HCT116 (cell line): ENCODE measurements around the gene COMMD9. TPM values are rescaled to one million over a fixed set of nuclear protein-coding genes. Genes with fewer than 3 reads are reported as not detected.

Experiments used
- ATAC-seq: fragments of 200-7000 bp; cut with Tn5 transposase; 2 replicates; pipeline ENCODE4 v1.9.1; 2020; ENCODE audit warnings: mild to moderate bottlenecking, moderate library complexity
- BruUV-seq: library from RNA; stranded (reverse); fragments of 400-500 nt; replicated peaks from 2 replicates; lab custom pipeline; 2021; lab: Mats Ljungman, UMichigan
- CTCF ChIA-PET: fragments of 300-600 bp; sonication (Branson Sonifier 250); formaldehyde crosslinking; loops from one replicate; lab custom pipeline; 2021; ENCODE audit warnings: antibody characterized with exemption; lab: Charles Lee
- POLR2A ChIA-PET: fragments of 300-600, 350-600 bp; sonication (Branson Sonifier 250); formaldehyde crosslinking; loops from one replicate; lab custom pipeline; 2021; ENCODE audit warnings: antibody characterized with exemption; lab: Charles Lee
- RAD21 ChIA-PET, 2 experiments: fragments of 300-600 bp; sonication (Branson Sonifier 250); formaldehyde crosslinking; loops; one replicate each; lab custom pipeline; 2023; ENCODE audit warnings: low total read pairs in 2 of 2; ENCODE audit not compliant: uncharacterized antibody in 2 of 2, unreplicated experiment in 2 of 2, low non-redundant PET in 1 of 2; lab: Charles Lee
- DNase-seq: peaks from one replicate; pipeline ENCODE4 v3.0.0-alpha.2; 2010; ENCODE audit warnings: low read depth, low spot score
- H2AFZ ChIP-seq: fragments of 200-600 bp; shearing (Covaris generic), sonication (generic); 2 replicates; pipeline ENCODE4 v1.6.1; 2017; ENCODE audit warnings: low read depth, mixed run types, mixed read lengths, antibody characterized with exemption, low read length; ENCODE audit not compliant: poor library complexity, severe bottlenecking
- H3K27ac ChIP-seq: 2 replicates; pipeline ENCODE4 v1.5.1; 2012; ENCODE audit warnings: low read depth, low read length
- H3K27me3 ChIP-seq: fragments of 200-600 bp; sonication (generic); 2 replicates; pipeline ENCODE4 v1.6.1; 2016; ENCODE audit warnings: mixed run types, low read length, mixed read lengths; ENCODE audit not compliant: insufficient read depth
- H3K36me3 ChIP-seq, 2 experiments: fragments of 200-500 bp in 1 of 2; fragments of 200-600 bp in 1 of 2; sonication (Bioruptor generic) in 1 of 2; sonication (generic) in 1 of 2; 2 replicates each; pipeline versions ENCODE4 v1.5.1 to v1.6.1; 2014 to 2016; ENCODE audit warnings: low read length in 2 of 2, inconsistent platforms in 1 of 2, mixed read lengths in 1 of 2, mixed run types in 1 of 2; ENCODE audit not compliant: insufficient read depth in 2 of 2, control insufficient read depth in 1 of 2
- H3K4me1 ChIP-seq, 2 experiments: fragments of 200-600 bp in 1 of 2; sonication (generic) in 1 of 2; 2 replicates each; pipeline versions ENCODE4 v1.5.1 to v1.6.1; 2012 to 2017; ENCODE audit warnings: low read length in 2 of 2, inconsistent platforms in 1 of 2, mild to moderate bottlenecking in 1 of 2, mixed read lengths in 1 of 2, mixed run types in 1 of 2, moderate library complexity in 1 of 2; ENCODE audit not compliant: insufficient read depth in 2 of 2, control insufficient read depth in 1 of 2
- H3K4me2 ChIP-seq: fragments of 200-600 bp; sonication (generic); 2 replicates; pipeline ENCODE4 v1.6.1; 2017; ENCODE audit warnings: mixed run types, low read length, mixed read lengths
- H3K4me3 ChIP-seq, 2 experiments: fragments of 200-600 bp in 1 of 2; sonication (generic) in 1 of 2; replicated peaks in 1 of 2; 2 replicates each; pipeline ENCODE4 v1.5.1; 2011 to 2016; ENCODE audit warnings: low read length in 2 of 2, control low read depth in 1 of 2, low read depth in 1 of 2, mild to moderate bottlenecking in 1 of 2, mixed read lengths in 1 of 2, mixed run types in 1 of 2
- H3K79me2 ChIP-seq: fragments of 200-600 bp; sonication (generic); 2 replicates; pipeline ENCODE4 v1.6.1; 2017; ENCODE audit warnings: mild to moderate bottlenecking, mixed run types, low read length, moderate library complexity, mixed read lengths; ENCODE audit not compliant: insufficient read depth
- H3K9ac ChIP-seq: fragments of 200-600 bp; sonication (generic); 2 replicates; pipeline ENCODE4 v1.6.1; 2016; ENCODE audit warnings: low read length, mixed read lengths
- H3K9me2 ChIP-seq: fragments of 200-600 bp; sonication (generic), shearing (Covaris generic); 2 replicates; pipeline ENCODE4 v1.6.1; 2017; ENCODE audit warnings: mixed run types, mild to moderate bottlenecking, moderate library complexity; ENCODE audit not compliant: insufficient read depth
- H3K9me3 ChIP-seq, 2 experiments: fragments of 200-500 bp in 1 of 2; fragments of 200-600 bp in 1 of 2; sonication (Bioruptor generic) in 1 of 2; sonication (generic) in 1 of 2; 2 replicates each; pipeline ENCODE4 v1.6.1; 2014 to 2017; ENCODE audit warnings: low read length in 2 of 2, mixed read lengths in 2 of 2, inconsistent platforms in 1 of 2, low read depth in 1 of 2, mild to moderate bottlenecking in 1 of 2, mixed run types in 1 of 2, moderate library complexity in 1 of 2; ENCODE audit not compliant: control insufficient read depth in 1 of 2, insufficient read depth in 1 of 2
- H4K20me1 ChIP-seq: fragments of 200-600 bp; sonication (generic), shearing (Covaris generic); 2 replicates; pipeline ENCODE4 v1.6.1; 2017; ENCODE audit warnings: mixed run types, mild to moderate bottlenecking, moderate library complexity; ENCODE audit not compliant: insufficient read depth
- CBX3 ChIP-seq: IDR thresholded peaks from 2 replicates; pipeline ENCODE4 v1.6.1; 2012; ENCODE audit warnings: low read depth
- CEBPB ChIP-seq: IDR thresholded peaks from 2 replicates; pipeline ENCODE4 v1.6.1; 2012; ENCODE audit warnings: low read depth
- EGR1 ChIP-seq: IDR thresholded peaks from 2 replicates; pipeline ENCODE4 v1.6.1; 2012; ENCODE audit warnings: low read depth
- ELF1 ChIP-seq: IDR thresholded peaks from 2 replicates; pipeline ENCODE4 v1.6.1; 2012; ENCODE audit warnings: low read depth, borderline replicate concordance
- EZH2phosphoT487 ChIP-seq: fragments of 200-600 bp; IDR thresholded peaks from 2 replicates; pipeline ENCODE4 v1.6.1; 2018; ENCODE audit warnings: antibody characterized with exemption, borderline replicate concordance
- FOSL1 ChIP-seq: IDR thresholded peaks from 2 replicates; pipeline ENCODE4 v1.6.1; 2012; ENCODE audit warnings: low read depth
- JUND ChIP-seq: IDR thresholded peaks from 2 replicates; pipeline ENCODE4 v1.6.1; 2012
- POLR2A ChIP-seq: IDR thresholded peaks from 2 replicates; pipeline ENCODE4 v1.7.0; 2011; ENCODE audit warnings: borderline replicate concordance; ENCODE audit not compliant: insufficient read depth, insufficient read length; ENCODE audit errors: extremely low read depth
- POLR2AphosphoS5 ChIP-seq: IDR thresholded peaks from 2 replicates; pipeline ENCODE4 v1.6.1; 2011; ENCODE audit warnings: mild to moderate bottlenecking, low read depth, low read length, moderate library complexity
- RAD21 ChIP-seq: IDR thresholded peaks from 2 replicates; pipeline ENCODE4 v1.6.1; 2012; ENCODE audit warnings: low read depth, mild to moderate bottlenecking
- SP1 ChIP-seq: IDR thresholded peaks from 2 replicates; pipeline ENCODE4 v1.6.1; 2012; ENCODE audit warnings: low read depth
- SRF ChIP-seq: IDR thresholded peaks from 2 replicates; pipeline ENCODE4 v1.6.1; 2012; ENCODE audit warnings: low read depth
- TCF7L2 ChIP-seq: IDR thresholded peaks from 2 replicates; pipeline ENCODE4 v1.7.0; 2011; ENCODE audit warnings: borderline replicate concordance, inconsistent platforms; ENCODE audit not compliant: insufficient read depth, insufficient read length; ENCODE audit errors: extremely low read depth
- ZNF274 ChIP-seq: fragments of 200-500 bp; sonication (Bioruptor generic); IDR thresholded peaks from 2 replicates; pipeline ENCODE4 v1.6.1; 2014; ENCODE audit warnings: mild to moderate bottlenecking, low read depth, low read length, inconsistent platforms
- intact Hi-C: fragments of 100-400 bp; cut with micrococcal nuclease; formaldehyde crosslinking; loops from 2 replicates; pipeline ENCODE4 v1.10.0; 2022
- total RNA-seq: library from RNA; stranded (reverse); gene quantifications from one replicate; pipeline ENCODE4 v1.2.1, GENCODE V29; 2021; ENCODE audit not compliant: unreplicated experiment
- TF ChIP-seq, protein P1 (sequence below): IDR thresholded peaks from 2 replicates; pipeline ENCODE4 v1.6.1; 2012
- TF ChIP-seq, protein P2 (sequence below): IDR thresholded peaks from 2 replicates; pipeline ENCODE4 v1.6.1; 2012; ENCODE audit warnings: low read depth
- TF ChIP-seq, protein P3 (sequence below): IDR thresholded peaks from 2 replicates; pipeline ENCODE4 v1.6.1; 2012
- TF ChIP-seq, protein P4 (sequence below): IDR thresholded peaks from 2 replicates; pipeline ENCODE4 v1.6.1; 2011; ENCODE audit warnings: mild to moderate bottlenecking, low read length, moderate library complexity; ENCODE audit not compliant: insufficient replicate concordance; ENCODE audit errors: extremely low read depth
- TF ChIP-seq, protein P5 (sequence below), 3 experiments: fragments of 200-600 bp in 1 of 3; sonication (generic) in 1 of 3; IDR thresholded peaks in 2 of 3; conservative IDR thresholded peaks in 1 of 3; 2 replicates each; pipeline ENCODE4 v1.5.1; 2012 to 2017; ENCODE audit warnings: low read depth in 2 of 3, low read length in 2 of 3, antibody characterized with exemption in 1 of 3, borderline replicate concordance in 1 of 3, control low read depth in 1 of 3, mild to moderate bottlenecking in 1 of 3, mixed read lengths in 1 of 3, mixed run types in 1 of 3, moderate library complexity in 1 of 3; ENCODE audit not compliant: insufficient read depth in 1 of 3

The COMMD9 gene
- total RNA-seq, 1 experiment from 2014 or later = 33.3 TPM

DNA sequence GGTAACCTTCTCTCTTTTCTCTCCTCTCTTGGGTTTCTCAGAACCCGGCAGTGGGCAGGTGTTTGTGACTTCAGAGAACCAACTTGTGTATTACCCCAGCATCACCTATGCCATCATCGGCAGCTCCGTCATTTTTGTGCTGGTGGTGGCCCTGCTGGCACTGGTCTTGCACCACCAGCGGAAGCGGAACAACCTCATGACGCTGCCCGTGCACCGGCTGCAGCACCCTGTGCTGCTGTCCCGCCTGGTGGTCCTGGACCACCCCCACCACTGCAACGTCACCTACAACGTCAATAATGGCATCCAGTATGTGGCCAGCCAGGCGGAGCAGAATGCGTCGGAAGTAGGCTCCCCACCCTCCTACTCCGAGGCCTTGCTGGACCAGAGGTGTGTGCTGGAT, 62.2 kb downstream of the COMMD9 start:
- BruUV-seq = no TSS peak
- intact Hi-C loops = no loop called here
- Histone ChIP-seq H3K4me1 (peaks cover 26 to 32% of the 10 kb centered on the region in 2 experiments), H3K79me2 (no peaks in the 10 kb centered on the region), H2AFZ (no peak overlapping the region), H4K20me1 (no peaks in the 10 kb centered on the region), H3K9me3 (no peaks in the 10 kb centered on the region), H3K36me3 (no peaks in the 10 kb centered on the region), H3K27ac (no peak overlapping the region), H3K9me2 (no peaks in the 10 kb centered on the region), H3K4me2 (no peak overlapping the region), H3K9ac (no peak overlapping the region), H3K4me3 (no peak overlapping the region), H3K27me3 (no peaks in the 10 kb centered on the region)
- ATAC-seq = no peak
- no peak for DNase-seq
- ChIA-PET RAD21 (no interaction called here), POLR2A (no interaction called here), CTCF (no interaction called here)
- TF ChIP-seq, protein P1, sequence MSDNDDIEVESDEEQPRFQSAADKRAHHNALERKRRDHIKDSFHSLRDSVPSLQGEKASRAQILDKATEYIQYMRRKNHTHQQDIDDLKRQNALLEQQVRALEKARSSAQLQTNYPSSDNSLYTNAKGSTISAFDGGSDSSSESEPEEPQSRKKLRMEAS = no peak
- TF ChIP-seq SP1 (no peak), FOSL1 (no peak), SRF (no peak), TCF7L2 (no peak), ZNF274 (no peak), POLR2AphosphoS5 (no peak), EGR1 (no peak), EZH2phosphoT487 (no peak), CBX3 (no peak), RAD21 (no peak), CEBPB (no peak), ELF1 (no peak), JUND (no peak), POLR2A (no peak)
- TF ChIP-seq, protein P2, sequence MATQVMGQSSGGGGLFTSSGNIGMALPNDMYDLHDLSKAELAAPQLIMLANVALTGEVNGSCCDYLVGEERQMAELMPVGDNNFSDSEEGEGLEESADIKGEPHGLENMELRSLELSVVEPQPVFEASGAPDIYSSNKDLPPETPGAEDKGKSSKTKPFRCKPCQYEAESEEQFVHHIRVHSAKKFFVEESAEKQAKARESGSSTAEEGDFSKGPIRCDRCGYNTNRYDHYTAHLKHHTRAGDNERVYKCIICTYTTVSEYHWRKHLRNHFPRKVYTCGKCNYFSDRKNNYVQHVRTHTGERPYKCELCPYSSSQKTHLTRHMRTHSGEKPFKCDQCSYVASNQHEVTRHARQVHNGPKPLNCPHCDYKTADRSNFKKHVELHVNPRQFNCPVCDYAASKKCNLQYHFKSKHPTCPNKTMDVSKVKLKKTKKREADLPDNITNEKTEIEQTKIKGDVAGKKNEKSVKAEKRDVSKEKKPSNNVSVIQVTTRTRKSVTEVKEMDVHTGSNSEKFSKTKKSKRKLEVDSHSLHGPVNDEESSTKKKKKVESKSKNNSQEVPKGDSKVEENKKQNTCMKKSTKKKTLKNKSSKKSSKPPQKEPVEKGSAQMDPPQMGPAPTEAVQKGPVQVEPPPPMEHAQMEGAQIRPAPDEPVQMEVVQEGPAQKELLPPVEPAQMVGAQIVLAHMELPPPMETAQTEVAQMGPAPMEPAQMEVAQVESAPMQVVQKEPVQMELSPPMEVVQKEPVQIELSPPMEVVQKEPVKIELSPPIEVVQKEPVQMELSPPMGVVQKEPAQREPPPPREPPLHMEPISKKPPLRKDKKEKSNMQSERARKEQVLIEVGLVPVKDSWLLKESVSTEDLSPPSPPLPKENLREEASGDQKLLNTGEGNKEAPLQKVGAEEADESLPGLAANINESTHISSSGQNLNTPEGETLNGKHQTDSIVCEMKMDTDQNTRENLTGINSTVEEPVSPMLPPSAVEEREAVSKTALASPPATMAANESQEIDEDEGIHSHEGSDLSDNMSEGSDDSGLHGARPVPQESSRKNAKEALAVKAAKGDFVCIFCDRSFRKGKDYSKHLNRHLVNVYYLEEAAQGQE = no peak
- TF ChIP-seq, protein P3, sequence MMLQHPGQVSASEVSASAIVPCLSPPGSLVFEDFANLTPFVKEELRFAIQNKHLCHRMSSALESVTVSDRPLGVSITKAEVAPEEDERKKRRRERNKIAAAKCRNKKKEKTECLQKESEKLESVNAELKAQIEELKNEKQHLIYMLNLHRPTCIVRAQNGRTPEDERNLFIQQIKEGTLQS = no peak
- TF ChIP-seq, protein P4, sequence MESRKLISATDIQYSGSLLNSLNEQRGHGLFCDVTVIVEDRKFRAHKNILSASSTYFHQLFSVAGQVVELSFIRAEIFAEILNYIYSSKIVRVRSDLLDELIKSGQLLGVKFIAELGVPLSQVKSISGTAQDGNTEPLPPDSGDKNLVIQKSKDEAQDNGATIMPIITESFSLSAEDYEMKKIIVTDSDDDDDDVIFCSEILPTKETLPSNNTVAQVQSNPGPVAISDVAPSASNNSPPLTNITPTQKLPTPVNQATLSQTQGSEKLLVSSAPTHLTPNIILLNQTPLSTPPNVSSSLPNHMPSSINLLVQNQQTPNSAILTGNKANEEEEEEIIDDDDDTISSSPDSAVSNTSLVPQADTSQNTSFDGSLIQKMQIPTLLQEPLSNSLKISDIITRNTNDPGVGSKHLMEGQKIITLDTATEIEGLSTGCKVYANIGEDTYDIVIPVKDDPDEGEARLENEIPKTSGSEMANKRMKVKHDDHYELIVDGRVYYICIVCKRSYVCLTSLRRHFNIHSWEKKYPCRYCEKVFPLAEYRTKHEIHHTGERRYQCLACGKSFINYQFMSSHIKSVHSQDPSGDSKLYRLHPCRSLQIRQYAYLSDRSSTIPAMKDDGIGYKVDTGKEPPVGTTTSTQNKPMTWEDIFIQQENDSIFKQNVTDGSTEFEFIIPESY = no peak
- TF ChIP-seq, protein P5, sequence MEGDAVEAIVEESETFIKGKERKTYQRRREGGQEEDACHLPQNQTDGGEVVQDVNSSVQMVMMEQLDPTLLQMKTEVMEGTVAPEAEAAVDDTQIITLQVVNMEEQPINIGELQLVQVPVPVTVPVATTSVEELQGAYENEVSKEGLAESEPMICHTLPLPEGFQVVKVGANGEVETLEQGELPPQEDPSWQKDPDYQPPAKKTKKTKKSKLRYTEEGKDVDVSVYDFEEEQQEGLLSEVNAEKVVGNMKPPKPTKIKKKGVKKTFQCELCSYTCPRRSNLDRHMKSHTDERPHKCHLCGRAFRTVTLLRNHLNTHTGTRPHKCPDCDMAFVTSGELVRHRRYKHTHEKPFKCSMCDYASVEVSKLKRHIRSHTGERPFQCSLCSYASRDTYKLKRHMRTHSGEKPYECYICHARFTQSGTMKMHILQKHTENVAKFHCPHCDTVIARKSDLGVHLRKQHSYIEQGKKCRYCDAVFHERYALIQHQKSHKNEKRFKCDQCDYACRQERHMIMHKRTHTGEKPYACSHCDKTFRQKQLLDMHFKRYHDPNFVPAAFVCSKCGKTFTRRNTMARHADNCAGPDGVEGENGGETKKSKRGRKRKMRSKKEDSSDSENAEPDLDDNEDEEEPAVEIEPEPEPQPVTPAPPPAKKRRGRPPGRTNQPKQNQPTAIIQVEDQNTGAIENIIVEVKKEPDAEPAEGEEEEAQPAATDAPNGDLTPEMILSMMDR (IDR thresholded peaks at IDR 0.05 in 2 of 3, conservative IDR thresholded peaks at IDR 0.05 in 1 of 3; ENCODE audit: borderline replicate concordance in 1 of 3, insufficient read depth in 1 of 3, low read depth in 2 of 3, low read length in 2 of 3) = no peak
